Loucy (cell line): Measurements from ENCODE around the gene PHKB.

Source experiments
- EZH2phosphoT487 ChIP-seq: fragments of 200-600 bp; IDR thresholded peaks from 2 replicates; pipeline ENCODE4 v1.6.1; 2018; ENCODE audit warnings: antibody characterized with exemption, mild to moderate bottlenecking, moderate library complexity, borderline replicate concordance
- TF ChIP-seq, protein P1 (sequence below): fragments of 200-600 bp; sonication (generic); conservative IDR thresholded peaks from 2 replicates; pipeline ENCODE4 v1.5.1; 2014; ENCODE audit warnings: mild to moderate bottlenecking, antibody characterized with exemption, low read length

DNA sequence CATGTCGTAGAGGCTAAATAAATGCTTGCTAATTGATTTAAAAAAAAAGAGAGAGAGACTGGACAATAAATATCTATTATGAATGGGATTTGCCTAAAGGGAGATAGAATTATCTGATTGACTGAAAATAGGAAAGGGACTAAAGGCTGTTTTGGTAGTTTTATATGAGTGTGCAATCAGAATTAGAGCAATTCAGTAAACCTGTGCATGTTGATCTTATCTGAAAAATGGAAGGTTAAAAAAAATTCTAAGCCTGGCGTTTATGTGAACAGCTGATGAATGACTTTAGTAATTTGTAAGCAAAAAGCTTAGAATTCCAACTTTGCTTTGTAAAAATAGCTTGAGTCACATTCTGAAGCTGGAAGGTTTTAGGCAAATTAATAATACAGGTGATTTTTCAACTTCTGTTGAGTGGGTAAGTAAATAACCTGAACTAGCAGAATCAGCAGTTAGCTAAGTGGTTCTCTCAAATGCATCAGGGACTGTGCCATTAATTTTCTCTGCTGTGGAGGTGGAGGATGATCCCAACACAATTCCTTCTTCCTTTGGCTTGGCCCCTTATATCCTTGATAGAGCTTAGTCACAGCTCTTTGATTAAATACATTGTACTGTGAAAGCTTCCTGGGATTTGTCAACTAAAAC lies 254.4 kb downstream of the PHKB start:
- TF ChIP-seq, protein P1, sequence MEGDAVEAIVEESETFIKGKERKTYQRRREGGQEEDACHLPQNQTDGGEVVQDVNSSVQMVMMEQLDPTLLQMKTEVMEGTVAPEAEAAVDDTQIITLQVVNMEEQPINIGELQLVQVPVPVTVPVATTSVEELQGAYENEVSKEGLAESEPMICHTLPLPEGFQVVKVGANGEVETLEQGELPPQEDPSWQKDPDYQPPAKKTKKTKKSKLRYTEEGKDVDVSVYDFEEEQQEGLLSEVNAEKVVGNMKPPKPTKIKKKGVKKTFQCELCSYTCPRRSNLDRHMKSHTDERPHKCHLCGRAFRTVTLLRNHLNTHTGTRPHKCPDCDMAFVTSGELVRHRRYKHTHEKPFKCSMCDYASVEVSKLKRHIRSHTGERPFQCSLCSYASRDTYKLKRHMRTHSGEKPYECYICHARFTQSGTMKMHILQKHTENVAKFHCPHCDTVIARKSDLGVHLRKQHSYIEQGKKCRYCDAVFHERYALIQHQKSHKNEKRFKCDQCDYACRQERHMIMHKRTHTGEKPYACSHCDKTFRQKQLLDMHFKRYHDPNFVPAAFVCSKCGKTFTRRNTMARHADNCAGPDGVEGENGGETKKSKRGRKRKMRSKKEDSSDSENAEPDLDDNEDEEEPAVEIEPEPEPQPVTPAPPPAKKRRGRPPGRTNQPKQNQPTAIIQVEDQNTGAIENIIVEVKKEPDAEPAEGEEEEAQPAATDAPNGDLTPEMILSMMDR = no peak
- TF ChIP-seq EZH2phosphoT487 = no peak
